Esophagus muscularis mucosa (tissue), 4 donors: ENCODE results near the gene KLHL24. TPM values are rescaled to one million over a fixed set of nuclear protein-coding genes. Genes with fewer than 3 reads are reported as not detected.
"Not testable (repeated sequence)": the region's sequence is repeated elsewhere in the genome, so short reads cannot be mapped to it uniquely, and the experiment has no call there.

ENCODE experiments used
- DNase-seq: peaks from one replicate; pipeline ENCODE4 v3.0.0-alpha.2; 2017; ENCODE audit errors: extremely low spot score
- H3K27ac ChIP-seq, 4 donors: fragments of 200-600 bp; sonication (generic); replicated peaks in 1 of 4; 1 replicate in 3 of 4; 2 replicates in 1 of 4; pipeline ENCODE4 v1.5.1; 2016 to 2019; ENCODE audit warnings: mild to moderate bottlenecking in 1 of 4
- H3K27me3 ChIP-seq, 4 donors: fragments of 200-600 bp; sonication (generic); one replicate each; pipeline versions ENCODE4 v1.5.1 to v1.6.0; 2016 to 2019
- H3K36me3 ChIP-seq, 4 donors: fragments of 200-600 bp; sonication (generic); one replicate each; pipeline ENCODE4 v1.5.1; 2016 to 2019
- H3K4me1 ChIP-seq, 4 donors: fragments of 200-600 bp; sonication (generic); one replicate each; pipeline ENCODE4 v1.5.1; 2016 to 2019
- H3K4me3 ChIP-seq, 4 donors: fragments of 200-600 bp; sonication (generic); 1 replicate in 2 of 4; 2 replicates in 2 of 4; pipeline ENCODE4 v1.5.1; 2016 to 2019; ENCODE audit warnings: mild to moderate bottlenecking in 4 of 4, moderate library complexity in 1 of 4
- H3K9me3 ChIP-seq, 4 donors: fragments of 200-600 bp; sonication (generic); 1 replicate in 3 of 4; 2 replicates in 1 of 4; pipeline ENCODE4 v1.5.1; 2016 to 2019
- EP300 ChIP-seq: sonication (generic); formaldehyde crosslinking; IDR thresholded peaks from one replicate; pipeline ENCODE4 v1.6.1; 2017; ENCODE audit warnings: antibody characterized with exemption
- POLR2A ChIP-seq: fragments of 450-650 bp; IDR thresholded peaks from one replicate; pipeline ENCODE4 v1.6.1; 2017; ENCODE audit warnings: antibody characterized with exemption, moderate library complexity, mild to moderate bottlenecking, low read depth
- POLR2AphosphoS5 ChIP-seq, 2 donors: sonication (generic); formaldehyde crosslinking; IDR thresholded peaks; one replicate each; pipeline ENCODE4 v1.6.1; 2017; ENCODE audit warnings: antibody characterized with exemption in 2 of 2
- WGBS: methylation state at CpG from one replicate; pipeline ENCODE4 v1.1.5; 2018; 5-methylcytosine and 5-hydroxymethylcytosine counted together
- intact Hi-C: fragments of 100-400 bp; cut with DNase I; formaldehyde crosslinking; loops from one replicate; pipeline ENCODE4 v1.15.1; 2023
- total RNA-seq, 4 donors: library from RNA; depleted of rRNA; stranded (reverse); fragments of >200 nt; gene quantifications; one replicate each; pipeline versions ENCODE4 v1.1.0 to v1.2.1, GENCODE V29; 2016
- TF ChIP-seq, protein P1 (sequence below), 3 experiments: fragments of 200-600 bp in 2 of 3; fragments of 450-650 bp in 1 of 3; sonication (generic) in 2 of 3; IDR thresholded peaks; one replicate each; pipeline ENCODE4 v1.5.1; 2017 to 2019; ENCODE audit warnings: antibody characterized with exemption in 3 of 3, mild to moderate bottlenecking in 2 of 3, moderate library complexity in 1 of 3

Gene KLHL24
- total RNA-seq, 4 donors from 2014 or later: 87.5 to 166 (median 123) TPM

DNA sequence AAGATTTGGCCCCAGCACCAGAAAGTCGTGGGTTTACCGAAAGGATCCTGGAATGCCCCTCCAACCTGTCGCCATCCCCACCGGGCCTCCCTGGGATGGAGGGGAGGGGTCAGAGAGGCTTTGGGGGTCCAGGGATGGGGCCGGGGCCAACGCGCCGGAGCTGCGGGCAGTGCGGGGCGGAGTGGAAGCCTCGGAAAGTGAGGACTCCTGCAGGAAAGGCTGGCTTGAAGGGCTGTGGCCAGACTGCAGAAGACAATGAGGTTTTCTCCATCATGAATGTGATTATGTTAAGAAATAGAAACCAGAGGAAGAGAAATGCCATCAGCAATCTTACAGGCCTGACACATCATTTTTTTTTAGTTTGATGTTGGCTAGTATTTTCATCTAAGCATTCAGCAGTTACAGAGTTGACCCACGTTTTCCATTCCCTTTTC is 62.9 kb downstream of the KLHL24 start:
- peak overlapping the region; percentile 97 for H3K27ac ChIP-seq
- 0% methylated on average over 9 of the region's 13 CpGs for WGBS
- peaks cover 0 to 5% (median 0%) of the 10 kb centered on the region in 4 donors for H3K36me3 ChIP-seq
- H3K4me1 ChIP-seq: peaks cover 15 to 52% (median 38%) of the 10 kb centered on the region in 4 donors
- no peaks in the 10 kb centered on the region for H3K27me3 ChIP-seq
- TF ChIP-seq, protein P1, sequence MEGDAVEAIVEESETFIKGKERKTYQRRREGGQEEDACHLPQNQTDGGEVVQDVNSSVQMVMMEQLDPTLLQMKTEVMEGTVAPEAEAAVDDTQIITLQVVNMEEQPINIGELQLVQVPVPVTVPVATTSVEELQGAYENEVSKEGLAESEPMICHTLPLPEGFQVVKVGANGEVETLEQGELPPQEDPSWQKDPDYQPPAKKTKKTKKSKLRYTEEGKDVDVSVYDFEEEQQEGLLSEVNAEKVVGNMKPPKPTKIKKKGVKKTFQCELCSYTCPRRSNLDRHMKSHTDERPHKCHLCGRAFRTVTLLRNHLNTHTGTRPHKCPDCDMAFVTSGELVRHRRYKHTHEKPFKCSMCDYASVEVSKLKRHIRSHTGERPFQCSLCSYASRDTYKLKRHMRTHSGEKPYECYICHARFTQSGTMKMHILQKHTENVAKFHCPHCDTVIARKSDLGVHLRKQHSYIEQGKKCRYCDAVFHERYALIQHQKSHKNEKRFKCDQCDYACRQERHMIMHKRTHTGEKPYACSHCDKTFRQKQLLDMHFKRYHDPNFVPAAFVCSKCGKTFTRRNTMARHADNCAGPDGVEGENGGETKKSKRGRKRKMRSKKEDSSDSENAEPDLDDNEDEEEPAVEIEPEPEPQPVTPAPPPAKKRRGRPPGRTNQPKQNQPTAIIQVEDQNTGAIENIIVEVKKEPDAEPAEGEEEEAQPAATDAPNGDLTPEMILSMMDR (IDR thresholded peaks at IDR 0.05): no peak
- TF ChIP-seq POLR2A (no peak), EP300 (no peak), POLR2AphosphoS5 (IDR thresholded peaks at IDR 0.05) (no peak)
- intact Hi-C loops: loop anchor here (5.0 kb wide), 1 partner anchor 36 kb away; no protein-coding TSS in a partner anchor
- H3K9me3 ChIP-seq: no peaks in the 10 kb centered on the region
- DNase-seq: no peak
- H3K4me3 ChIP-seq: peak overlapping the region; percentile 99 to 100 (median 100)

DNA sequence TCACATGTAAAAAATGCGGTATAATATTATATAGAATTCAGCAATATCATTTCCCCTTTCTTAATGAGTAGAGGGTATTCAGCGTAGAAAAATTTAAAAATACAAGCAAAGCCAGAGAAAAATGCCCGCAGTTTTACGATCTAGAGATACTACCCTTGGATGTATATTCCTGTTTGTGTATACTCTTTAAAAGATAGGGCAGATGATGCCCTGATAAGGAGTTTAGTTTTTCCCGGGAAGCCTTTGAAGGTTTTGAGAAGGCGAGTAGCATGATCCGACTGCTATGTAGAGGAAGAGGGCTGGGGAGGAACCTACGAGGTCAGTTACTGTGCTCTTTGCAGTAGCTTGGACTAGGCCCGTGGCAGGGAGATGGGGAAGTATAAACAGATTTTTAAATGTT is 63.3 kb downstream of the KLHL24 start:
- intact Hi-C loops: loop anchor here (5.0 kb wide), 1 partner anchor 36 kb away; no protein-coding TSS in a partner anchor
- peak overlapping the region; percentile 97 for H3K27ac ChIP-seq
- WGBS: 6% methylated on average over 9 of the region's 9 CpGs
- H3K27me3 ChIP-seq: no peaks in the 10 kb centered on the region
- TF ChIP-seq, protein P1 (IDR thresholded peaks at IDR 0.05): no peak
- TF ChIP-seq POLR2A (no peak), POLR2AphosphoS5 (IDR thresholded peaks at IDR 0.05) (no peak), EP300 (no peak)
- H3K4me3 ChIP-seq: peak overlapping the region; percentile 99 to 100 (median 100)
- H3K9me3 ChIP-seq: no peaks in the 10 kb centered on the region
- peaks cover 15 to 55% (median 40%) of the 10 kb centered on the region in 4 donors for H3K4me1 ChIP-seq
- H3K36me3 ChIP-seq: peaks cover 0 to 5% (median 0%) of the 10 kb centered on the region in 4 donors
- DNase-seq: no peak

- intact Hi-C loops: loop anchor here (5.0 kb wide), 1 partner anchor 37 kb away; no protein-coding TSS in a partner anchor
- peaks cover 0 to 5% (median 0%) of the 10 kb centered on the region in 4 donors for H3K36me3 ChIP-seq
- WGBS: 68% methylated on average over 13 of the region's 13 CpGs
- H3K9me3 ChIP-seq: no peaks in the 10 kb centered on the region
- H3K4me3 ChIP-seq: peak overlapping the region; percentile 99 to 100 (median 100)
- DNase-seq: no peak
- H3K27ac ChIP-seq: peak overlapping the region; percentile 97
- TF ChIP-seq EP300: no peak
- TF ChIP-seq, protein P1 (IDR thresholded peaks at IDR 0.05): no peak
- TF ChIP-seq POLR2AphosphoS5 (IDR thresholded peaks at IDR 0.05): no peak
- TF ChIP-seq POLR2A: no peak
- no peaks in the 10 kb centered on the region for H3K27me3 ChIP-seq
- H3K4me1 ChIP-seq: peaks cover 15 to 58% (median 43%) of the 10 kb centered on the region in 4 donors
Observed at GRCh38 chr3:183699238-183699947, 64.0 kb downstream of the KLHL24 start.

DNA sequence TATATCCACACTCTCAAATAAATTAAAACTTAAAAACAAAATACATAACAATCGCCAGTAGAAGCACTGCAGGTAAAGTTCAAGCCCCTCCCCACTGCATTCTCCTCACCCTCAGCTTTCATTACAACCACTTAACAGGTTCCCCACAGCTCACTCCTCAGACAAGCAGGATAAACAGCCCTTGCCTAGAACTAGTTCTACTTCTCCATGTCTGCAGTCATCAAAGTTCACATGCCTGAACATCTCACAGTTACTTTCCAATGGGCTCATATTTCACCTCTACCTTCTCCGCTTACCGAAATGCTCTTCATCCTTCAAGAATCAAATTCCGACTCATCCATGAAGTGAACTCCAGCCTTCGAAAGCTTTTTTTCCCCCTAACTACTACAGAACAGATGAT is 66.3 kb downstream of the KLHL24 start:
- Histone ChIP-seq H3K9me3 (no peaks in the 10 kb centered on the region), H3K4me1 (peaks cover 15 to 59% (median 44%) of the 10 kb centered on the region in 4 donors), H3K27me3 (no peaks in the 10 kb centered on the region), H3K4me3 (no peak overlapping the region), H3K27ac (no peak overlapping the region), H3K36me3 (peaks cover 0 to 5% (median 0%) of the 10 kb centered on the region in 4 donors)
- 95% methylated on average over 5 of the region's 5 CpGs for WGBS
- no peak for TF ChIP-seq POLR2AphosphoS5 (IDR thresholded peaks at IDR 0.05)
- TF ChIP-seq, protein P1 (IDR thresholded peaks at IDR 0.05): no peak
- DNase-seq: no peak
- intact Hi-C loops: no loop called here

DNA sequence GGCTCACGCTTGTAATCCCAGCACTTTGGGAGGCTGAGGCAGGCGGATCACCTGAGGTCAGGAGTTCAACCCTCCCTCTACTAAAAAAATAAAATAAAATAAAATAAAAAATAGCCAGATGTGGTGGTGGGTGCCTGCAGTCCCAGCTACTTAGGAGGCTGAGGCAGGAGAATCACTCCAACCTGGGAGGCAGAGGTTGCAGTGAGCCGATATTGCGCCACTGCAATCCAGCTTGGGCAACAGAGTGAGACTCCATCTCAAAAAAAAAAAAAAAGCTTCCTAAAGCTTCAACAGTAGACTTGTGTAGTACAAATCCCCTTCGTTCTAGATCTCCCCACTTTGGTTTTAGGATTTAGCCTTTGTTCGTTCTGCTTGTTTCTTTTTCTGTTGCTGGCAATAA is 68.5 kb downstream of the KLHL24 start:
- H3K36me3 ChIP-seq, H3K4me3 ChIP-seq, DNase-seq, H3K27ac ChIP-seq, intact Hi-C loops, H3K27me3 ChIP-seq, H3K9me3 ChIP-seq: not testable (repeated sequence)
- WGBS: 89% methylated on average over 6 of the region's 6 CpGs
- H3K4me1 ChIP-seq: peaks cover 15 to 50% (median 37%) of the 10 kb centered on the region in 4 donors
